GM12891 (cell line): ENCODE data around the gene DBNL.
"Not testable (repeated sequence)": the region's sequence is repeated elsewhere in the genome, so short reads cannot be mapped to it uniquely, and the experiment has no call there.

Experiments used
- POLR2A ChIP-seq: IDR thresholded peaks from 2 replicates; pipeline ENCODE4 v1.6.1; 2011; ENCODE audit warnings: low read depth, low read length, control low read depth
- POLR2AphosphoS5 ChIP-seq: IDR thresholded peaks from 2 replicates; pipeline ENCODE4 v1.6.1; 2011; ENCODE audit warnings: low read depth, low read length, control low read depth
- POU2F2 ChIP-seq: IDR thresholded peaks from 2 replicates; pipeline ENCODE4 v1.6.1; 2011; ENCODE audit warnings: low read depth, mild to moderate bottlenecking, control low read depth, low read length, moderate library complexity
- TAF1 ChIP-seq: IDR thresholded peaks from 2 replicates; pipeline ENCODE4 v1.6.1; 2011; ENCODE audit warnings: low read depth, low read length, control low read depth

DNA sequence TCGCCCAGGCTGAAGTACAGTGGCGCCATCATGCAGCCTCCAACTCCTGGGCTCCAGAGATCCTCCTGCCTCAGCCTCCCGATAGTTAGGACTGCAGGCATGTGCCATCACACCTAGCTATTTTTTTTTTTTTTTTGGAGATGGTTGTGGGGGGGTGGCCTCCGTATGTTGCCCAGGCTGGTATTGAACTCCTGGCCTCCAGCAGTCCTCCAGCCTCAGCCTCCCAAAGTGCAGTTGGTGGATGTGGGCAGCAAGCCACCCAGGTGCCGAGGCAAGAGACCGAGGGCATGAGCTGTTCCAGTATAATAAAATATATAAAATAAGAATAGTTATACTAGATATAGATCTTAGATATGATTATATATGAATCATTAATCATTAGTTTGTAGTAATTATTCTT, 24.7 kb upstream of the DBNL start:
- not testable (repeated sequence) for TF ChIP-seq POU2F2, POLR2A, TAF1, POLR2AphosphoS5
